Muscle of back (tissue), 11 donors: ENCODE results near the gene CD69. TPM values are rescaled to one million over a fixed set of nuclear protein-coding genes. Genes with fewer than 3 reads are reported as not detected.

ENCODE experiments used
- DNase-seq, 3 donors: peaks; one replicate each; pipeline versions ENCODE4 v3.0.0 to v3.0.0-alpha.2; 2013
- polyA plus RNA-seq, 10 donors: library from polyadenylated mRNA; unstranded; fragments of 120-200 nt; gene quantifications; one replicate each; pipeline ENCODE4 v1.2.1, GENCODE V29; 2013; ENCODE audit not compliant: insufficient read length in 10 of 10

Gene CD69
- polyA plus RNA-seq, 10 donors, result 0.31 to 25.0 (median 1.2) TPM

GRCh38 chr12:9782547-9783382 lies 22.1 kb upstream of the CD69 start:
- DNase-seq, result no peak

GRCh38 chr12:9781360-9781759 lies 20.7 kb upstream of the CD69 start:
- DNase-seq, result no peak

- no peak for DNase-seq
Observed at GRCh38 chr12:9779209-9779608, 18.5 kb upstream of the CD69 start.

GRCh38 chr12:9776781-9777180 lies 16.1 kb upstream of the CD69 start:
- no peak for DNase-seq

- DNase-seq, result no peak
Observed at GRCh38 chr12:9773216-9773877, 12.6 kb upstream of the CD69 start.

- DNase-seq, result no peak
Observed at GRCh38 chr12:9763025-9763424, 2.3 kb upstream of the CD69 start.

- no peak for DNase-seq
Observed at GRCh38 chr12:9762369-9762768, 1.7 kb upstream of the CD69 start.

- DNase-seq, result no peak
Observed at GRCh38 chr12:9761419-9761781, 699 bp upstream of the CD69 start.

DNA sequence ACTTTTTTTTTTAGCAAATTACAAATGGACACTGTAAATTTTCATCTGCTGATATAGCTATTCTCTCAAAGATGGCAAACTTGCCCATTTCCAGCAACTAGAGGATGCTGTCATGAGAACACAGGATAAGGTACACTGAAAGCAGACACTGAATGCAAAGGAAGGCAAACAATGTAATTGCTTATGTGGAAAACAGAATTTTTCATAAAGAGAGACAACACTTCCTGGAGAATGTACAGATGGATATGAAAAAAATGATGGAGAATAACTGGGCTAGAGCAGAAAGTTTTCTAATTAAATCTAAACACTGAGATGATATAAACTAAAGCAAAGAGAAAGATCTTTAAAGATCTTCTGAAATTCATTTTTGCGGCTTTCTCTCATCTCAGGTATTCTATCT lies 581 bp downstream of the CD69 start:
- no peak for DNase-seq

DNA sequence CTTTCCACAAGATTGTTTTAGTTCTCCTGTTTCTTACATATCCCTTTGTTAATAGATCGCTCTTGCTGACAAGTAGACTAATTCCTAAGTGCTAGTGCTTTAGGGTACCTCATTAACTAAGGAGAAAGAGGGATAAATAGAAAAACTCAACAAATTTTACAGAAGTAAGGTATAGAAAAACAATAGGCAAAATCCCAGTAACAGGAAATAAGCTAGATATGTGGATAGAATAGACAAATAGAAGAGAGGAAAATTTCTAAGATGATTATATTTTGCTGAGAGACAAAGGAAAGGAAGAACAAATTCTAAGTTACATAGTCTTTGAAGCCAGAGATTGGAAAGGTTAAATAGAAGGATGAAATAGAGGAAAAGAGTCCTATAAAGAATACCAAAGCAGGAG lies 1.0 kb downstream of the CD69 start:
- no peak for DNase-seq

DNA sequence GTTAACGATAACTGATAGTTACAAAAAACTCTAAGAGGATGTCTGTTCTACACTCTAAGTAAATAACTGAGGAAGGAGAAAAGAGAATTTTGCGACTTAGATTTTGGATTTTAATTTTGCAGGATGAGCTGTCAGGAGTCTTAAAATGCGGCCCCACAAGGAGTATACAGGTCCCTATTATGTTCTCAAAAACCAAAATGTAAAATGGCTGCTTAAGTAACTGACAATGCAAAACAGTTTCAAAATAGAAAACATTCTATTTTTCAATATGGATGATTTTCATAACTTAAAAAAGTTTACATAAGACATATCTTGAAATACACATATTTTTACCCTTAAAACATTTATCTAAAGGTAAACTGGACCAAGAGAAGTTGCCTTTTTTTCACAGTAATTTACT lies 2.6 kb downstream of the CD69 start:
- DNase-seq, result no peak

GRCh38 chr12:9757433-9758025 lies 3.2 kb downstream of the CD69 start:
- no peak for DNase-seq

- DNase-seq, result no peak
Observed at GRCh38 chr12:9756706-9757105, 4.0 kb downstream of the CD69 start.

GRCh38 chr12:9756170-9756569 lies 4.5 kb downstream of the CD69 start:
- DNase-seq, result no peak

DNA sequence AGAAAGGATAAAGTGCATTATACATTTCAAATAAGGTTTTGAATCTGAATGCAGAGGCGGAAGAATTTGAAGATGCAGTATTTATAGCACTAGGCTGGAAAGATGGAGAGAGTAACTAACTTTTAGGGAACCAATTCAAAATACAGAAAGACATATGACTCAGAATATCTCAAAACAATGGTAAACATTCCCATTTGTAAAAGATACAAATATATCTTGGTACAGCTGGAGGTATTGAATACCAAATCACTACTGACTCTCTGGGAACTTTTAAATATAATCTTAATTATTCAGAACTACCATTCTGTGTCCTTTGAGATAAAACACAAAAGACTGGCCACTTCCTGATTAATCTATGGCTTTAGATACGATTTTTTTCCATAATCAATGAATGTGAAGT lies 5.1 kb downstream of the CD69 start:
- no peak for DNase-seq

GRCh38 chr12:9755035-9755434 lies 5.7 kb downstream of the CD69 start:
- DNase-seq, result no peak

- DNase-seq, result no peak
Observed at GRCh38 chr12:9754099-9754927, 6.4 kb downstream of the CD69 start.

GRCh38 chr12:9753498-9753897 lies 7.2 kb downstream of the CD69 start:
- DNase-seq, result no peak

DNA sequence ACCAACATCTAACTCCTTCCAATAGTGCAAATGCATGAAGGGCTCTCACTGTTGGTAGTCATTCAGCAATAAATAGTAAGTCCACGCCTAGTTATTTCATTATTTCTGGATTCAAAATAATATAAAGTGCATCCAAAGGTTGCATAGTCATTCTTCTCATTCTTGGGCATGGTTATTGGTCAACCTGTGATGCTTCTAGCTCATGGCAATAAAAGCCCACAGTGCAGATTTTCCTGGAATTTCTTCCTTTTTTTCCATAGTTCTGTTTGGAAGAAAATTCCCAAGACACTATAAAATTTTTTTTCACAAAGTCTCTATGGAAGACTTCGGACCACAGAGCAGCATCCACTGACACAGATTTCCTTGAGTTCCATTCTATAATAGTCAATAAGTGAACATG lies 7.6 kb downstream of the CD69 start:
- DNase-seq, result no peak

DNA sequence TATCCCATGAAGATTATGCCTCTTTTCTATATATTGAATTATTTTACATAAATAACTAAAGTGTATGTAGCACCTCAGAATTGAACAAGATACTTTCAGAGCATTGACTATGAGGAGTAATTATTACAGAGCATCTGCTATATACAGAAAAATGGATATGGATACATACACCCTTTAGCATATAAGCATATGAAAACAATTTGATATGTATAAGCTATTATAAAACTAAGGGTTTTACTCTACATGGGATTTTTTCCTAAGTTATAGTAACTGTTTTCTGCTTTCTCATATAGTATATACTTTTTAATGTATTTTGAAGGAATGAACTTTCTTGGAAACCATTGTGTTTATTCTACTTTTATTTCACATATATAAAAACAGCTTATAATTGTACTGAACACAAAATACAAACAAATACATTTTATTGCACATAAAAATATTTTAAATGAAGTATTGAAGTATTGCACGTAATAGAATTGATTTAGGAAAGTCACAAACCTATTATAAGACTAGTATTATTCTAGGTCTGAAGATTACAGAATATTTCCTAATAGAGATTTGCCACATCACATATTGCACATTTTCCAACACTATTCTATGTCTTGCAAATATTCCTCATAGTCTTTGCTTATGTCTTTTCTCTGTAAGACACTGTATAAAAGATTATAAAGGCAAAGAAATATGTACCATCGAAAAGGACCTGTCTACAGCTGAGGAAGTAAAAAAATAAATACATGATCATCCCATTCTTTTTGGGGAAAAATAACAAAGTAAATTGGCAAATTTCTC lies 8.4 kb downstream of the CD69 start:
- DNase-seq, result no peak
